T-helper 1 cell treated with Interleukin-12 subunit alpha and Interleukin-12 subunit beta and Interleukin-4 antibody, amounts not matched to agents 30 μg/mL and 1 μg/mL, for 36 hours (primary cell): Measurements from ENCODE around the gene ADCY2.

ENCODE experiments used
- H3K27ac Mint-ChIP-seq: one replicate; pipeline ENCODE4 v1.8.0; 2021; ENCODE audit warnings: mild to moderate bottlenecking, mixed read lengths
- H3K27me3 Mint-ChIP-seq: one replicate; pipeline ENCODE4 v1.8.0; 2021; ENCODE audit warnings: low read depth, mixed read lengths
- H3K36me3 Mint-ChIP-seq: one replicate; pipeline ENCODE4 v1.8.0; 2021; ENCODE audit warnings: low read depth, mixed read lengths
- H3K4me1 Mint-ChIP-seq: one replicate; pipeline ENCODE4 v1.8.0; 2021; ENCODE audit warnings: low read depth, mixed read lengths
- H3K4me3 Mint-ChIP-seq: one replicate; pipeline ENCODE4 v1.8.0; 2021; ENCODE audit warnings: mild to moderate bottlenecking, moderate library complexity, mixed read lengths
- H3K9me3 Mint-ChIP-seq: one replicate; pipeline ENCODE4 v1.8.0; 2021; ENCODE audit warnings: mixed read lengths

ADCY2 gene

DNA sequence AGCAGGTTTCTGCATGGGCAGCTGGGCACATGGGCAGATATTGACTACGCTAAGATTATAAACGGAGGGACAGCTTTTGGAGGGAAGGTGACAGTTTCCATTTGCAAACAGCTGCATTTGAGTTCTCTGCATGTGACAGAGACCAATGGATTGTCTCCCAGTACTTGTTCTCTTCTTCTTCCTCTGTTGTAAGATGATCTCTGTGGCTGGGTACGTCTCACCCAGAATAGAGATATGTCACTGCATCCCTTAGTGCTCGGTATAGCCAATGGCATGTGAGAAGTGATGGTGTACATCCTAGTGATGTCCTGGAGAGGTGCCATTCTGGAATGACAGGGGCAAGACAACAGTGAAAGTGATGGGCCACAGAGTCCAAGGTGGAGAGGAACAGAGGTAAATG, 283.7 kb downstream of the ADCY2 start:
- Mint-ChIP-seq H3K9me3 (no peaks in the 10 kb centered on the region), H3K4me1 (no peaks in the 10 kb centered on the region), H3K4me3 (no peak overlapping the region), H3K36me3 (no peaks in the 10 kb centered on the region), H3K27ac (no peak overlapping the region), H3K27me3 (no peaks in the 10 kb centered on the region)

DNA sequence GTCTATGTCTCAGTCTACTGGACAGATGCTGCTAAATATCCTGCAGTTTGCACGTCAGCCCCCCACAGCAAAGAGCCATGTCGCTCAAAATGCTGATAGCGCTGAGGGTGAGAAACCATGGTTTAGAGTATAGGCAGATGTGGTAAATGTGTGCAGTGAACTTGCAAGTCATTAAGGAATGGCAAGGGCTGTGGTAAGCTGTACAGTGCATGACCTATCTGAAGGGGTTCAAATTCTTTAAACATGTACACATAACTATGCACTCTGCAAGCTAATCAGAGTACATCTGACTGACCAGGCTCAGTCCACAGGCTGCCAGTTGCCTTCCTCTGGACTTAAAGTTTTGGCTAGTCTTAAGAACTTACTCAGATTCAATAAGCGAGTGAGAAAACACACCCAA, 284.3 kb downstream of the ADCY2 start:
- H3K4me3 Mint-ChIP-seq, result no peak overlapping the region
- H3K9me3 Mint-ChIP-seq, result no peaks in the 10 kb centered on the region
- H3K4me1 Mint-ChIP-seq, result no peaks in the 10 kb centered on the region
- no peaks in the 10 kb centered on the region for H3K36me3 Mint-ChIP-seq
- H3K27ac Mint-ChIP-seq, result no peak overlapping the region
- H3K27me3 Mint-ChIP-seq, result no peaks in the 10 kb centered on the region

DNA sequence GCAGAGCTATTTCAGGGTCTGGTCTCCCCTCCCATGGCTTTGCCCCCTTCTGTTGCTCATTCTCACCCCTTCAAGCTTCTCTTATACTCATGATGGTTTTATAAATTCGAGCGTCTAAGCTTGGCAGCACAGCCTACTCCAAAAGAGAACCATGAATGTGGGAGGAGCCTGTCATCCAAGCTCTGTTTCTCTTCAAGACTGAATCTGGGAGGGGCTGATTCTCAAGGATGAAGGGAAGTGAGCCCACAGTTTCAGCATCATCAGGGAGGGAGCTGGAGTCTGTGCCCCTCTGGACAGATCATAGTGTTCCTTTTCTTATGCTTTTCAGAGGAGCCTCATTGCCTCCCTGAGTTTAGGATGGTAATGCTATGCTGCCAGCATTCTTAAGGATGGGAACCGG, 286.4 kb downstream of the ADCY2 start:
- Mint-ChIP-seq H3K27ac (no peak overlapping the region), H3K36me3 (no peaks in the 10 kb centered on the region), H3K4me1 (no peaks in the 10 kb centered on the region), H3K4me3 (no peak overlapping the region), H3K9me3 (no peaks in the 10 kb centered on the region), H3K27me3 (no peaks in the 10 kb centered on the region)

DNA sequence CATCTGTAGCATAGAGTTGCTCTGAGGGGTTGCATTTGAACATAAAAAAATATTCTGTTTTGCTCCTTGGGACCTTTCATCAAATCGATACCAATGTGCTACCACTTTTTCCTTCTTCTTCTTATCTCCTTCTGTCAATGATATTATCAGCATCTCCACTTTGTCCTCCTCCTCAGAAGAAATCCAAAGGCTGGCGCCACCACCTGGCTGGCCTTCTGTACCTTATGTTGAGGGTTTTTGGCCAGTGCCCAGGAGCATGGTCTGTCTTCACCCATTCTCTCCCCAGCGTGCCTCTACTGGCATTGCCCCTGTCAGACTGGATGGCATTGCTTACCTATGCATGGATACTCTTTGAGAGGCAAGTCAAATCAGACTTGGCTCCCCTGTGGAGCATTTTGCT, 287.8 kb downstream of the ADCY2 start:
- no peak overlapping the region for H3K4me3 Mint-ChIP-seq
- no peaks in the 10 kb centered on the region for H3K27me3 Mint-ChIP-seq
- no peaks in the 10 kb centered on the region for H3K9me3 Mint-ChIP-seq
- H3K36me3 Mint-ChIP-seq, result no peaks in the 10 kb centered on the region
- H3K27ac Mint-ChIP-seq, result no peak overlapping the region
- no peaks in the 10 kb centered on the region for H3K4me1 Mint-ChIP-seq

DNA sequence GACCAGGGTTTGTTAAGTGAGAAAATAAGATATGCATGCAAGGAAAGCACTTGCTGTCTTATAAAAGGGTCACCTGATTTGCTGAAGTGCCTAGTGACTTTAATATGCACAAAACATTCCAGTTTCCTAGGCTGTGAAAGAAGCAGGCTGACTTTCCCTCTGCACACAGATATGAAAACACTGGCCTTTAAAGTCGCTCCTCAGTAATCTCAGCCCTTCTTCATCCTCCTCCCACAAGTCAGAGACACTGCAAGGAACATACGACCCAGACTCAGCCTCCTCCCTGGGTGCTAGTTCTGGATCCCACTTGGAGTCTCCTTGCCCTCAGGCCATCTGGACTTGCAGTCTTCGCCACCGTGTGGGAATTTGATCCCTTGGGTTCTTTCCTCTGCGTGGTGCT, 288.9 kb downstream of the ADCY2 start:
- Mint-ChIP-seq H3K4me1 (no peaks in the 10 kb centered on the region), H3K4me3 (no peak overlapping the region), H3K27me3 (no peaks in the 10 kb centered on the region), H3K27ac (no peak overlapping the region), H3K36me3 (no peaks in the 10 kb centered on the region), H3K9me3 (no peaks in the 10 kb centered on the region)

DNA sequence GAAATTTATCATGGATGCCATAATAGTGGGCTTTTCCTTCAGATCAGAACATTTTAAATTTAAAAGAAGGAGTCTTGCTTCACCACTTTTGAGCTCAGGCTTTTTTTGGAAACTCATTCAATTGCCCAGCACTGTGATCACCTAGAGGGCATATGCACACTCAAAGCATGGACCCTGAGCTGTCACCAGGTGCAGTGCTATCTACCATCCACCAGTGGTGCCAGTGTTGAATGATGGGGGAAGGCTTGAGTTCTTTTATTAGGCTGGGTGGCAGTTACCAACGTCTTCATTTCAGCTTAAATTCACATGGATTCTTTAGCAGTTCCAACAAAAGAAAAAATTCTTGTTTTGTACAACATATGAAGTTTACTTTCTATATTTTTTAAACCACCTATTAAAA, 290.9 kb downstream of the ADCY2 start:
- Mint-ChIP-seq H3K4me1 (no peaks in the 10 kb centered on the region), H3K4me3 (no peak overlapping the region), H3K27me3 (no peaks in the 10 kb centered on the region), H3K27ac (no peak overlapping the region), H3K9me3 (no peaks in the 10 kb centered on the region), H3K36me3 (no peaks in the 10 kb centered on the region)

DNA sequence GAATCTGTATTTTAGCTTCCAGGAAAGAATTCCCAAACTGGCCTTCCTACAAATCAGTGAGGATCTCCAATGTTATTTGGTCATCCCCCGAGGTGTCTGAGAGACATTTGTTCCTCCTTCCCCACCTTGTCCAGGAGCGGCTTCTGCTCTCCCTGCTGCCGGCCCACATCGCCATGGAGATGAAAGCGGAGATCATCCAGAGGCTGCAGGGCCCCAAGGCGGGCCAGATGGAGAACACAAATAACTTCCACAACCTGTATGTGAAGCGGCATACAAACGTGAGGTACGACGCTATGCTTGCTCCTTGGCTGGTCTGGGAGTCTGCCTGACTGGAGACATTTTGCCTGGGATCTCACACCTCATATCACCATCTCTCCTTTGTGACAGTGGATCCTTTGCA, 294.6 kb downstream of the ADCY2 start:
- Mint-ChIP-seq H3K27ac (no peak overlapping the region), H3K27me3 (no peaks in the 10 kb centered on the region), H3K4me3 (no peak overlapping the region), H3K36me3 (no peaks in the 10 kb centered on the region), H3K4me1 (no peaks in the 10 kb centered on the region), H3K9me3 (no peaks in the 10 kb centered on the region)

DNA sequence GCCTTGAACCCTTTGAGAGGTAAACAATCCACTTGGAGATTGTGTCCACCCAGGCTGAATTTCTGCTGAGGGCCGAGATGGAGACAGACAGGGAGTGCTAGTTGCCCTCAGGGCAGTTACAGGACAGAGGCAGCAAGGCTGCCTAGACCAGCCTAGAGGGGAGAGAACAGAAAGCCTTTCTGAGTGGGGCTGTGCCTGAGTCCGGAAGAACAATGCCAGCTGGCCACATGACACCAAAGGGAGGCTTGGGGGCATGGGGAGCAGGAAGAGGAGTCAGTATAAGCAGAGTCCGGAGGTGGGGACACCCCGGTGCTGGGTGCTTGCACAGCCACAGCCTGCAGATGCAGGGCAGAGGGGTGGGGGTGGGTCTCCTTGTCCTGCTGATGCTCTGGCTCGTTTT, 309.3 kb downstream of the ADCY2 start:
- H3K4me3 Mint-ChIP-seq, result no peak overlapping the region
- no peak overlapping the region for H3K27ac Mint-ChIP-seq
- no peaks in the 10 kb centered on the region for H3K4me1 Mint-ChIP-seq
- no peaks in the 10 kb centered on the region for H3K9me3 Mint-ChIP-seq
- no peaks in the 10 kb centered on the region for H3K27me3 Mint-ChIP-seq
- no peaks in the 10 kb centered on the region for H3K36me3 Mint-ChIP-seq

DNA sequence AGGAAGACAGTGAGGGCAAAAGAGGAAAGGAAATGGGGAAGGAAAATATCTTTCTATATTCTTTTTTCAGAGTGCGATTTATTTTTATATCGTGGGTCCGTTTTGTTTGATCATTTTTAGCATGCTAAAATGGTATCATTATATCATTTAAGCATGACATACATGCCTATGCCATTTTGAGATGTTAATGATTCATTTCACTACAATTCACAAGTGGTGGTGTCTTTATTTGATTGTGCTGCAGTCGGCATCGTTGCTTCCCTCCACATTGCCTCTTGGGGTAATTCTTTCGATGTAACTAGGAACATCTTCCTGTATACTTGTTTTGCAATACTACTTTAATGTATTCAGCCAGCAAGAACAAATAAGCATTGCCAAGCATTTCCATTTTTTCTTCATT, 309.8 kb downstream of the ADCY2 start:
- no peaks in the 10 kb centered on the region for H3K36me3 Mint-ChIP-seq
- no peak overlapping the region for H3K27ac Mint-ChIP-seq
- no peak overlapping the region for H3K4me3 Mint-ChIP-seq
- no peaks in the 10 kb centered on the region for H3K27me3 Mint-ChIP-seq
- no peaks in the 10 kb centered on the region for H3K9me3 Mint-ChIP-seq
- H3K4me1 Mint-ChIP-seq, result no peaks in the 10 kb centered on the region

DNA sequence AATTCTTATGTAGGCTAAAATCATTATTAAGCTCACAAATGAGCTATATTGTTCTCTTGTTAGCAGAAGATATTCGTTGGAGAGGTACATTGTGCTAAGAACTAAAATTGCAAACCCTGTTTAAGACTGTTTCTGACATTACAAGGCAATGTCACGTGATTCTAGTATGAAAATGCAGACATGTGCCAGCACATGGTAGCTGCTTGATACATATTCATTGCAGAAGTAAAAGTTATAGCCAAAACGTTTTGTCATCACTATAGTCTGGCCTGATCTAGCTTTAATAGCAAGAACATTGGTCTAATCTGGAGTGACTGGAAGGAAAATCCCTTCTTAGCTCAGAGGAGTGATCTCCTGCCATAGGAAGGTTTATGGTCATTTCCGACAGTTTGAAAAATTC, 310.3 kb downstream of the ADCY2 start:
- H3K4me3 Mint-ChIP-seq, result no peak overlapping the region
- H3K9me3 Mint-ChIP-seq, result no peaks in the 10 kb centered on the region
- H3K4me1 Mint-ChIP-seq, result no peaks in the 10 kb centered on the region
- H3K27me3 Mint-ChIP-seq, result no peaks in the 10 kb centered on the region
- no peak overlapping the region for H3K27ac Mint-ChIP-seq
- no peaks in the 10 kb centered on the region for H3K36me3 Mint-ChIP-seq

DNA sequence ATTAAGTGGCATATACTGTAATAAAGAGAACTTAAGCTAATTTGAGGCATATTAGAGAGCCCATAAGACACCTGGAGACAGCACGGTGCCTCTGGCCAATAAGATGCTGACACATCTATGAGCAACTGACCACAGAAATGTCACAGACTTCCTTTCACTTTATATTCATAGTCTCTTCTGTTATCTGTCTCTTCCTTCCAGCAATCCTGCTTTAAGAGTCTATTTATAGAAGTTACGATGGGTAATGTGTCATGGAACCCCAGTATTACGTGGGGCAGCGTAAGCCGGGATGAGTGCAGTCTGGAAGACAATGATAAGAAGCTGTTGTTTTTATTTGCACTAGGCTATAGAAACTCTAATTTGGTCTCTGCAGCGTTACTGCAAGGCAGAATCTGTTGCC, 318.2 kb downstream of the ADCY2 start:
- no peaks in the 10 kb centered on the region for H3K27me3 Mint-ChIP-seq
- no peaks in the 10 kb centered on the region for H3K36me3 Mint-ChIP-seq
- H3K4me1 Mint-ChIP-seq, result no peaks in the 10 kb centered on the region
- no peak overlapping the region for H3K4me3 Mint-ChIP-seq
- no peak overlapping the region for H3K27ac Mint-ChIP-seq
- H3K9me3 Mint-ChIP-seq, result no peaks in the 10 kb centered on the region

DNA sequence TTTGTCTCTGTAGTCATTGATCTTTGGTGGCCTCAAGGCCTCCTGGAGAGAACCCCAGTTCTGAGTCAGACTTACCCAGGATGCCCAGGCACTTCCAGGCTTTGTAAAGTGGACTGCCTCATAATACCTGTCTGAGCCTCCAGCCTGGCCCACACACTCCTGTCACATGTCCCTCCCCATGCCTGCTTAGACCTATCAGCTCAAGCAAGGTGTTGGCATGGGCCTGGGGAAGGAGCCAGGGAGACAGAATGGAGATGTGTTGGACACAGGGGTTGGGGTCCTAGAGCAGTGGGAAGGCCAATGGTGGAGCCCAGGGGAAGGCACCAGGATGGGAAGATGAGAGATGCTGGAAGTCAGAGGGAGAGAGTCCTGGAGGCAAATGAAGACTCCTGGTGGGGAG, 318.8 kb downstream of the ADCY2 start:
- Mint-ChIP-seq H3K36me3 (no peaks in the 10 kb centered on the region), H3K4me3 (no peak overlapping the region), H3K9me3 (no peaks in the 10 kb centered on the region), H3K4me1 (no peaks in the 10 kb centered on the region), H3K27ac (no peak overlapping the region), H3K27me3 (no peaks in the 10 kb centered on the region)

DNA sequence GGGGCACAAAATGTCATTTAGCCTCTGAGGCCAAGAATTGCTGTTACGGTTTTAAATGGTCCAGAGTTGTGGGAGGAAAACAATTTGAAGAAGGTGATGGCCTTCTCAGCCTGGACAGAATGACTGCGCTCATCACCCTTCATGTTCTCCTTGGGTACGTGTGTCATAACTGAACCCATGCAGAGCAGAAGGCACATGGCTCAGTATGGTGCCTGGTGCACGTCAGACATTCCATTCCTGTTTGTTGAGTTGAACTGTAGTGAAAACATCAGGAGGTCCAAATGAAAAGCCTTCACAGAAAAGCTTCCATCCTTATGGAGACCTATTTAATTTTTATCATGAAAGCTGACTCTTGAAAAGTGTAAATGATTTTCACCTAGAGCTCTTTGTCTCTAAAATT, 321.8 kb downstream of the ADCY2 start:
- H3K27ac Mint-ChIP-seq, result no peak overlapping the region
- H3K4me3 Mint-ChIP-seq, result no peak overlapping the region
- no peaks in the 10 kb centered on the region for H3K27me3 Mint-ChIP-seq
- H3K4me1 Mint-ChIP-seq, result no peaks in the 10 kb centered on the region
- H3K36me3 Mint-ChIP-seq, result no peaks in the 10 kb centered on the region
- H3K9me3 Mint-ChIP-seq, result no peaks in the 10 kb centered on the region

DNA sequence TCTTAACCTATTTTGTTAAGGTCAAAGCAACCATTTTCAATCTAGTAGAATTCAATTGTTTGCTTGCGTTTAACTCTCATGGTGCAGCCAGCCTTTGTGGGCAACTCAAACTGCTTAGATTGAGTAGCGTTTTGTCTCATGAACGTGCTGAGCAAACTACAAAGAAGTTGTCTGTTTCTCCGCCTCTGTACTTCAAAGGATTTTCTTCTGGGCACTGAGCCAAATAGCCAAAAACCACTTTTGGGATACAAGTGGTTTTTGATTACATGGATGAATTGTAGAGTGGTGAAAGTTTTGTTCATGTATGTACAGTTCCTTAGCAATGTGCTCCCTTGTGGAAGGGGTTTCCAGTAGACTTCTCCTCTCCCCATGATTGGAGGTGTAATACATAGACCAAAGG, 332.1 kb downstream of the ADCY2 start:
- Mint-ChIP-seq H3K4me3 (no peak overlapping the region), H3K4me1 (no peaks in the 10 kb centered on the region), H3K27me3 (no peaks in the 10 kb centered on the region), H3K36me3 (no peaks in the 10 kb centered on the region), H3K9me3 (no peaks in the 10 kb centered on the region), H3K27ac (no peak overlapping the region)

DNA sequence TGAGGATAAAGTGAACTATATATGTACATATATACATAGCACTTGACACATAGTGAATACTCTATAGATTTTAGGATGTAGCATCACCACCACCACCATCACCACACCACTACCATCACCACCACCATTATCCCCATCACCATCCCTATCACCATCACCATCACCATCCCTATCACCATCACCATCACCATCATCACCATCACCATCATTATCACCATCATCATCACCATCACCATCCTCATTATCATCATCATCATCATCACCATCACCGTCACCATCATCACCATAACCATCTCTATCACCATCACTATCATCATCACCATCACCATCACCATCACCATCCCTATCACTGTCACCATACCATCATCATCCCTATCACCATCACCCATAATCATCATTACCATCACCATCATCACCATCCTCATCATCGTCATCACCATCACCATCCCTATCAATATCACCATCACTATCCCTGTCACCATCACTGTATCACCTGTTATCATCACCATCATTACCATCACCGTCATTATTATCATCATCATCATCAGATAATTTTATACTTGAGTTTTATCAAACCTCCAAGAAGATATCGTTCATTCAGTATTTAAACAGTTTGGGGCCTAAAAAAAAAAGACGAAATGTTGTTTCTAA, 345.6 kb downstream of the ADCY2 start:
- H3K27ac Mint-ChIP-seq, result no peak overlapping the region
- H3K4me1 Mint-ChIP-seq, result no peaks in the 10 kb centered on the region
- no peak overlapping the region for H3K4me3 Mint-ChIP-seq
- no peaks in the 10 kb centered on the region for H3K9me3 Mint-ChIP-seq
- H3K36me3 Mint-ChIP-seq, result no peaks in the 10 kb centered on the region
- no peaks in the 10 kb centered on the region for H3K27me3 Mint-ChIP-seq

DNA sequence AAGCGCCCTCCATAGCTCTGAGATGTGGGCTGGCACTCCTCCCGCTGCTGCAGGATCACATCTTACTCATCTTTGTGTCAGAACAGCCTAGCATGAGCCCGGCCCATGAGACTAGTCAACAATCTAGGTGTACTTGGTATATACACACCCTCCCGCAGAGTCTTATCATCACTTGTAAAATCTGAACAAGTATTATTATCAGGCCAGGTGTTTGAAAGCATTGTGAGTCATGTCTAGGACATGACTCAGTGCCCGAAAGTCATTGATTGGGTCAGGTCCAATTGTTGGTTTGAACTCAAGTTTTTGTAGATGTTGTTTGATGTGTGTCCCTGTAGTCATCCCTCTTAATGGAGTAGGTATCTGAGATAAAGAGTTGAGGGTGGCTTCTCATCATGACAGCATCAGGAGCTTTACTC, 346.3 kb downstream of the ADCY2 start:
- no peak overlapping the region for H3K4me3 Mint-ChIP-seq
- no peak overlapping the region for H3K27ac Mint-ChIP-seq
- no peaks in the 10 kb centered on the region for H3K27me3 Mint-ChIP-seq
- no peaks in the 10 kb centered on the region for H3K4me1 Mint-ChIP-seq
- H3K36me3 Mint-ChIP-seq, result no peaks in the 10 kb centered on the region
- H3K9me3 Mint-ChIP-seq, result no peaks in the 10 kb centered on the region
